Measurements from ENCODE around the gene TDRD10. TPM values are rescaled to one million over a fixed set of nuclear protein-coding genes. Genes with fewer than 3 reads are reported as not detected.
A peak's percentile ranks its signal among the peaks of the same experiment; 100 is the strongest.

Gene TDRD10
- total RNA-seq, 6 experiments from 2014 or later, result not detected

DNA sequence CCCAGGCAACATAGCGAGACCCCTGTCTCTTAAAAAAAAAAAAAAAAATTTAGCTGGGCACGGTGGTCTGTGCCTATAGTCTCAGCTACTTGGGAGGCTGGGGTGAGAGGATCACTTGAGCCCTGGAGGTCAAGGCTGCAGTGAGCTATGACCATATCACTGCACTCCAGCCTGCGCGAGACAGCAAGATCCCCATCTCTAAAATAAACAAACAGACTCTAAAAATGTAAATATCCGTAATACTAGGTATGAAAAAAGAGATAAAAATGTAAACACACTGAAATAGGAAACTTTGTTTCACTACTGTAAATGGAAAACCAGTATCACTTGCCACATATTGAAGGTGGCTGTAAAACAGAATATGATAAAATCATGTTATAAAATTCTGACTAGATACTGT is 88.7 kb downstream of the TDRD10 start:
- Mint-ChIP-seq H3K27ac (no peak overlapping the region), H3K4me3 (no peak overlapping the region), H3K9me3 (no peaks in the 10 kb centered on the region), H3K27me3 (ENCODE audit: insufficient read depth) (no peaks in the 10 kb centered on the region; the same call in 1 of the 2 replicates), H3K36me3 (ENCODE audit: low read depth) (peaks cover 38% of the 10 kb centered on the region), H3K4me1 (ENCODE audit: low read depth) (peaks cover 2% of the 10 kb centered on the region)
- DNase-seq, result no peak
- TF ChIP-seq, protein P1, sequence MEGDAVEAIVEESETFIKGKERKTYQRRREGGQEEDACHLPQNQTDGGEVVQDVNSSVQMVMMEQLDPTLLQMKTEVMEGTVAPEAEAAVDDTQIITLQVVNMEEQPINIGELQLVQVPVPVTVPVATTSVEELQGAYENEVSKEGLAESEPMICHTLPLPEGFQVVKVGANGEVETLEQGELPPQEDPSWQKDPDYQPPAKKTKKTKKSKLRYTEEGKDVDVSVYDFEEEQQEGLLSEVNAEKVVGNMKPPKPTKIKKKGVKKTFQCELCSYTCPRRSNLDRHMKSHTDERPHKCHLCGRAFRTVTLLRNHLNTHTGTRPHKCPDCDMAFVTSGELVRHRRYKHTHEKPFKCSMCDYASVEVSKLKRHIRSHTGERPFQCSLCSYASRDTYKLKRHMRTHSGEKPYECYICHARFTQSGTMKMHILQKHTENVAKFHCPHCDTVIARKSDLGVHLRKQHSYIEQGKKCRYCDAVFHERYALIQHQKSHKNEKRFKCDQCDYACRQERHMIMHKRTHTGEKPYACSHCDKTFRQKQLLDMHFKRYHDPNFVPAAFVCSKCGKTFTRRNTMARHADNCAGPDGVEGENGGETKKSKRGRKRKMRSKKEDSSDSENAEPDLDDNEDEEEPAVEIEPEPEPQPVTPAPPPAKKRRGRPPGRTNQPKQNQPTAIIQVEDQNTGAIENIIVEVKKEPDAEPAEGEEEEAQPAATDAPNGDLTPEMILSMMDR (IDR thresholded peaks at IDR 0.05), result no peak

DNA sequence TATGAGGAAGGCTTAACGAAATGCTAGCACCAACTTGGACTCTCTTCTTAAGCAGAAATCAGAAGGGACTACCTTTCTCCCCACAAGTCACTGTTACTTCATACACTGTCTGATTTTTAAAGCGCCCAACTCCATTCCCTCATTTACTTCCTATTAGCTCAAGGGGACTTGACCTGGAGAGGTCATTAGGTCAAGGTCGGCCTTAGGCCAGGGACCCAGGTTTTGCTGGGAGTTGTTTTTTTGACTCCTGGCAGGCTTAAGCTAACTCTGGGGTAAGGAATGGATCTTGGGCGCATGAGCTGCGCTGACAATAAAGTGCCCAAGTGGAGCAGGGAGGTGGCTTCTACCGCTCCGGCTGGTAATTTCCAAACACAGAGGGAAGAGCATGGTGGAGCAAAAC is 89.2 kb downstream of the TDRD10 start:
- TF ChIP-seq, protein P1 (IDR thresholded peaks at IDR 0.05), result no peak
- Mint-ChIP-seq H3K4me3 (no peak overlapping the region), H3K4me1 (ENCODE audit: low read depth) (peaks cover 5% of the 10 kb centered on the region), H3K27ac (no peak overlapping the region), H3K27me3 (ENCODE audit: insufficient read depth) (no peaks in the 10 kb centered on the region; the same call in 1 of the 2 replicates), H3K36me3 (ENCODE audit: low read depth) (peaks cover 34% of the 10 kb centered on the region), H3K9me3 (no peaks in the 10 kb centered on the region)
- no peak for DNase-seq

DNA sequence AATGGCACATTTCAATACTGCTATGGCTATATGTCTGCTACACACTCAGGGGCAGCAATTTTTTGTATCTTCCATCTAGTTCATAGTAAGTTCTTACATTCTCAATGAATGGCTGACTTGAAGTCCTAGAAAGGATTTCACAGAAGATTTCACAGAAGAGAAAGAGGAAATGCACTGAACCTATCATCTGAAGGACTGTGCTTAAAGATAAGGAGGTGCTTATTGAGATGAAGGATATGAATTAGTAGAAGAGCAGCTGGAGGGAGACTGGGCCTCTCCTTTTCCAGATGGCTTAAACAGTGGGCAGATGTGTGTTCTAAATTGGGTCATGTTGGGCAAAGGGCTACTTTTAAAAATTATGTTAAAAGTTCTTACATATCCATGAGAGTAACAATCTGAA is 91.4 kb downstream of the TDRD10 start:
- no peak for DNase-seq
- H3K27me3 Mint-ChIP-seq (ENCODE audit: insufficient read depth), result no peaks in the 10 kb centered on the region
- H3K36me3 Mint-ChIP-seq (ENCODE audit: low read depth), result peaks cover 35% of the 10 kb centered on the region
- no peaks in the 10 kb centered on the region for H3K9me3 Mint-ChIP-seq
- TF ChIP-seq, protein P1 (IDR thresholded peaks at IDR 0.05), result no peak
- H3K4me3 Mint-ChIP-seq, result no peak overlapping the region
- H3K27ac Mint-ChIP-seq, result no peak overlapping the region
- H3K4me1 Mint-ChIP-seq (ENCODE audit: low read depth), result peaks cover 7% of the 10 kb centered on the region

DNA sequence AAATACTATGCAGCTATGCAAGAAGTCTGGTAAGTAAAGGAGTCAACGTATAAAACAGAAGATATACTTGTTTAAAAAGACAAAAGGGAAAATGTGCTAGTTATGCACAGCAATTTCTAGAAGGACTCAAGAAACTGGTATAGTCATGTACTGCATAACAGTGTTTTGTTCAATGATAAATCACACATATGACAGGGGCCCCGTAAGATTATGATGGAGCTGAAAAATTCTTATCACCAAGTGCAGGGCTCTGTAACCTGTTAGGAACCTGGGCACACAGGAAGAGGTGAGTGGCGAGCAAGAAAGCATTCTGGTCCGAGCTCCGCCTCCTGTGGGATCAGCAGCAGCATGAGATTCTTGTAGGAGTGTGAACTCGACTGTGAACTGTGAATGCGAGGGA is 92.8 kb downstream of the TDRD10 start:
- Mint-ChIP-seq H3K27me3 (ENCODE audit: insufficient read depth) (no peaks in the 10 kb centered on the region), H3K36me3 (ENCODE audit: low read depth) (peaks cover 37% of the 10 kb centered on the region), H3K9me3 (no peaks in the 10 kb centered on the region), H3K4me3 (no peak overlapping the region), H3K4me1 (ENCODE audit: low read depth) (peaks cover 21% of the 10 kb centered on the region), H3K27ac (no peak overlapping the region)
- TF ChIP-seq, protein P1 (IDR thresholded peaks at IDR 0.05), result no peak
- DNase-seq, result no peak

DNA sequence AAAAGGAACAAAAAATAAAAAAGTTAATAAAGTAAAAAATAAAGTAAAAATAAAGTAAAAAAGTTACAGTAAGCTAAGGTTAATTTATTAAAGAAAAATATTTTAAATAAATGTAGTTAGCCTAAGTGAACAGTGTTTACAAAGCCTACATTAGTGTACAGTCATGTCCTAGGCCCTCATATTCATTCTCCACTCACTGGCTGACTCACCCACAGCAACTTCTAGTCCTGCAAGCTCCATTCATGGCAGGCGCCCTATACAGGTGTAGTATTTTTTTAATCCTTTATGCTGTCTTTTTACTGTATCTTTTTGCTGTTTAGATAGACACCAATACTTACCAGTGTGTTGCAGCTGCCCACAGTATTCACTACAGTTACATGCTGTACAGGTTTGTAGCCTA is 93.6 kb downstream of the TDRD10 start:
- no peaks in the 10 kb centered on the region for H3K27me3 Mint-ChIP-seq (ENCODE audit: insufficient read depth)
- no peak overlapping the region for H3K4me3 Mint-ChIP-seq
- peak; percentile 61 for DNase-seq
- H3K27ac Mint-ChIP-seq, result no peak overlapping the region
- H3K4me1 Mint-ChIP-seq (ENCODE audit: low read depth), result peaks cover 25% of the 10 kb centered on the region
- peaks cover 40% of the 10 kb centered on the region for H3K36me3 Mint-ChIP-seq (ENCODE audit: low read depth)
- TF ChIP-seq, protein P1 (IDR thresholded peaks at IDR 0.05), result no peak
- no peaks in the 10 kb centered on the region for H3K9me3 Mint-ChIP-seq

Other genes starting within 250 kb of the TDRD10 start
- 100 to 1,000 TPM; 107 to 119 (median 110) TPM for gene HAX1, start 229.6 kb upstream of the TDRD10 start, total RNA-seq (2021; fragmentation: NEBNext Ultra II Directional; extraction: Animal tissue kit (Norgen Biotek cat#: 25700))
- not detected for gene AQP10, start 181.1 kb upstream of the TDRD10 start, total RNA-seq (2021; fragmentation: NEBNext Ultra II Directional; extraction: Animal tissue kit (Norgen Biotek cat#: 25700))
- 100 to 1,000 TPM in 4 of 6 experiments, 10 to 100 TPM in 2; 91.3 to 119 (median 107) TPM for gene ATP8B2, start 176.7 kb upstream of the TDRD10 start, total RNA-seq (2021; fragmentation: NEBNext Ultra II Directional; extraction: Animal tissue kit (Norgen Biotek cat#: 25700))
- gene IL6R, start 96.9 kb upstream of the TDRD10 start, total RNA-seq (2021; fragmentation: NEBNext Ultra II Directional; extraction: Animal tissue kit (Norgen Biotek cat#: 25700)), result 1 to 10 TPM; 2.0 to 3.9 (median 2.3) TPM
- gene SHE, start 193 bp downstream of the TDRD10 start, total RNA-seq (2021; fragmentation: NEBNext Ultra II Directional; extraction: Animal tissue kit (Norgen Biotek cat#: 25700)), result not detected
- 100 to 1,000 TPM in 1 of 6 experiments, 10 to 100 TPM in 5; 72.6 to 101 (median 91.5) TPM for gene UBE2Q1, start 56.4 kb downstream of the TDRD10 start, total RNA-seq (2021; fragmentation: NEBNext Ultra II Directional; extraction: Animal tissue kit (Norgen Biotek cat#: 25700))
- under 1 TPM in 5 of 6 experiments, not detected in 1; 0.05 to 0.09 (median 0.07) TPM for gene CHRNB2, start 65.6 kb downstream of the TDRD10 start, total RNA-seq (2021; fragmentation: NEBNext Ultra II Directional; extraction: Animal tissue kit (Norgen Biotek cat#: 25700))
- 100 to 1,000 TPM; 122 to 136 (median 126) TPM for gene ADAR, start 106.0 kb downstream of the TDRD10 start, total RNA-seq (2021; fragmentation: NEBNext Ultra II Directional; extraction: Animal tissue kit (Norgen Biotek cat#: 25700))

All from HFFc6 (cell line).